OCI-LY7 (cell line): ENCODE results near the gene EEF2K. TPM values are rescaled to one million over a fixed set of nuclear protein-coding genes. Genes with fewer than 3 reads are reported as not detected.
A peak's percentile ranks its signal among the peaks of the same experiment; 100 is the strongest.

Source experiments
- BruUV-seq: library from RNA; stranded (reverse); fragments of 400-500 nt; replicated peaks from 2 replicates; lab custom pipeline; 2021; lab: Mats Ljungman, UMichigan
- CTCF ChIA-PET: fragments of 300-600 bp; sonication (Branson Sonifier 250); formaldehyde crosslinking; loops from one replicate; lab custom pipeline; 2022; ENCODE audit warnings: antibody characterized with exemption; ENCODE audit not compliant: unreplicated experiment; lab: Charles Lee
- POLR2A ChIA-PET: fragments of 300-600 bp; sonication (Branson Sonifier 250); formaldehyde crosslinking; loops from one replicate; lab custom pipeline; 2022; ENCODE audit warnings: antibody characterized with exemption; lab: Charles Lee
- DNase-seq: peaks from one replicate; pipeline ENCODE4 v3.0.0-alpha.2; 2015; ENCODE audit warnings: low spot score
- H2AFZ ChIP-seq: fragments of 200-600 bp; sonication (generic), shearing (Covaris generic); 2 replicates; pipeline ENCODE4 v1.6.1; 2014; ENCODE audit warnings: mild to moderate bottlenecking, antibody characterized with exemption, low read length, moderate library complexity
- H3K27ac ChIP-seq: fragments of 200-600 bp; sonication (generic); 2 replicates; pipeline ENCODE4 v1.5.1; 2014; ENCODE audit warnings: mixed run types, low read depth, mild to moderate bottlenecking, moderate library complexity, low read length, inconsistent platforms; ENCODE audit not compliant: poor library complexity, severe bottlenecking
- H3K36me3 ChIP-seq: fragments of 200-600 bp; sonication (generic); 2 replicates; pipeline ENCODE4 v1.6.1; 2014; ENCODE audit warnings: mild to moderate bottlenecking, antibody characterized with exemption, low read length, moderate library complexity, mixed read lengths; ENCODE audit not compliant: insufficient read depth
- H3K4me1 ChIP-seq: fragments of 200-600 bp; sonication (generic); 2 replicates; pipeline ENCODE4 v1.5.1; 2014; ENCODE audit warnings: mild to moderate bottlenecking, low read length; ENCODE audit not compliant: insufficient read depth, poor library complexity, severe bottlenecking
- H3K4me2 ChIP-seq: fragments of 200-600 bp; sonication (generic); 2 replicates; pipeline ENCODE4 v1.6.1; 2014; ENCODE audit warnings: mild to moderate bottlenecking, low read length
- H3K4me3 ChIP-seq: fragments of 200-600 bp; sonication (generic); 2 replicates; pipeline ENCODE4 v1.5.1; 2014; ENCODE audit warnings: mild to moderate bottlenecking, low read depth, low read length; ENCODE audit not compliant: poor library complexity, severe bottlenecking
- H3K79me2 ChIP-seq: fragments of 200-600 bp; sonication (generic); 2 replicates; pipeline ENCODE4 v1.6.1; 2016; ENCODE audit warnings: low read depth, mild to moderate bottlenecking, low read length, moderate library complexity, mixed read lengths; ENCODE audit not compliant: insufficient read depth
- H3K9me2 ChIP-seq: fragments of 200-600 bp; sonication (generic); 2 replicates; pipeline ENCODE4 v1.6.1; 2016; ENCODE audit warnings: mild to moderate bottlenecking, low read length, mixed read lengths; ENCODE audit not compliant: insufficient read depth
- H3K9me3 ChIP-seq: fragments of 200-600 bp; sonication (generic); 2 replicates; pipeline ENCODE4 v1.6.1; 2014; ENCODE audit warnings: mild to moderate bottlenecking, mixed run types, low read length, mixed read lengths
- H4K20me1 ChIP-seq: fragments of 200-600 bp; sonication (generic); 2 replicates; pipeline ENCODE4 v1.6.1; 2014; ENCODE audit warnings: mild to moderate bottlenecking, antibody characterized with exemption, low read length, moderate library complexity, mixed read lengths; ENCODE audit not compliant: insufficient read depth
- EZH2phosphoT487 ChIP-seq: fragments of 200-600 bp; sonication (generic); IDR thresholded peaks from 2 replicates; pipeline ENCODE4 v1.6.1; 2018; ENCODE audit warnings: low read depth, borderline replicate concordance, mild to moderate bottlenecking, mixed run types, antibody characterized with exemption, low read length, moderate library complexity, mixed read lengths
- intact Hi-C: fragments of 100-400 bp; cut with micrococcal nuclease; formaldehyde crosslinking; loops from one replicate; pipeline ENCODE4 v1.10.0; 2022; ENCODE audit not compliant: unreplicated experiment
- total RNA-seq, 2 experiments: library from RNA; depleted of rRNA in 1 of 2; stranded (reverse); fragments of >200 nt in 1 of 2; shearing (Covaris generic) in 1 of 2; gene quantifications; 2 replicates each; pipeline ENCODE4 v1.2.3, GENCODE V29; 2014 to 2022
- TF ChIP-seq, protein P1 (sequence below): fragments of 200-600 bp; sonication (generic); conservative IDR thresholded peaks from 2 replicates; pipeline ENCODE4 v1.5.1; 2014; ENCODE audit warnings: mild to moderate bottlenecking, antibody characterized with exemption, low read length, moderate library complexity, mixed read lengths

EEF2K gene
- total RNA-seq, 2 experiments from 2014 or later: 23.8 to 42.3 TPM

DNA sequence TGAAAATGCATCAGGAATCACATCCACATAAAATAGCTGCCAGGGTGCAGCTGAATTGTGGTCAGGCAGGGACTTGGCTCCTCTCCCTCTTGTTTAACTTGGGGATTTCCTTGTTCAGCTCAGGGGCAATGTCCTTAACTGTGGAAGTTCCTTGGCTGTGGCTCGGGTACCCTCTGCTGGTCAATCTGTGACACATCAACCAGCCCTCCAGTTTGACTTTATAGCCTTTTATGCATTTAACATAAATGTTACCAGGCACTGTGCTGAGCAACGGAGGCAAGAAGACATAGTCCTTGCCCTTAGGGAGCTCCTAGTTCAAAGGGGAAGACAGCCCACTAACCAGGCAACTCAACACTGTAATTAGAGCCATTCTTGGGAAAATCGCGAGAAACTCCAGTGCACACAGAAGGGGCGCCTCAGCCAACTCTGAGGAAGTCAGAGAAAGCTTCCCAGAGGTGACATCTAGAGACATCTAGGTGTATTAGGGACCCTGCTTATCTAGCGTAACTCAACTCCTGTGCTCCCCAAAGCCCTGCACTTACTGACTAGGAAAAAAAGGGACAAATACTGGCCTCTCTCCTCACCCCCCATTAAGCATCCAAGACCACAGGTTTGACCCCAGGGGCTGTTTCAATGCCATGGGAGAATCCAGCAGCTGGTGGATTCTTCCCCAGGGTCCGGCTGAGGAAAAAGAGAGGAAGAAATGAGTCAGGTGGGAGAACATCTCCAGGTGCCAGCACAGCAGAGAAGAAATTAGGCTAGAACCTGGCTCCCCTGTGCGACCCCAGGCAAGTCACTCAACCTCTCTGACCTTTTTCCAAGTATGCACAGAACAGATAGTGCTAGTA lies 17.3 kb upstream of the EEF2K start:
- H3K4me2 ChIP-seq: peak overlapping the region; percentile 93
- TF ChIP-seq, protein P1, sequence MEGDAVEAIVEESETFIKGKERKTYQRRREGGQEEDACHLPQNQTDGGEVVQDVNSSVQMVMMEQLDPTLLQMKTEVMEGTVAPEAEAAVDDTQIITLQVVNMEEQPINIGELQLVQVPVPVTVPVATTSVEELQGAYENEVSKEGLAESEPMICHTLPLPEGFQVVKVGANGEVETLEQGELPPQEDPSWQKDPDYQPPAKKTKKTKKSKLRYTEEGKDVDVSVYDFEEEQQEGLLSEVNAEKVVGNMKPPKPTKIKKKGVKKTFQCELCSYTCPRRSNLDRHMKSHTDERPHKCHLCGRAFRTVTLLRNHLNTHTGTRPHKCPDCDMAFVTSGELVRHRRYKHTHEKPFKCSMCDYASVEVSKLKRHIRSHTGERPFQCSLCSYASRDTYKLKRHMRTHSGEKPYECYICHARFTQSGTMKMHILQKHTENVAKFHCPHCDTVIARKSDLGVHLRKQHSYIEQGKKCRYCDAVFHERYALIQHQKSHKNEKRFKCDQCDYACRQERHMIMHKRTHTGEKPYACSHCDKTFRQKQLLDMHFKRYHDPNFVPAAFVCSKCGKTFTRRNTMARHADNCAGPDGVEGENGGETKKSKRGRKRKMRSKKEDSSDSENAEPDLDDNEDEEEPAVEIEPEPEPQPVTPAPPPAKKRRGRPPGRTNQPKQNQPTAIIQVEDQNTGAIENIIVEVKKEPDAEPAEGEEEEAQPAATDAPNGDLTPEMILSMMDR: peak; percentile 98
- no peak for TF ChIP-seq EZH2phosphoT487
- intact Hi-C loops: loop anchor here (1.0 to 5.0 kb wide), 4 partner anchors 92 to 236 kb away; partner anchors contain the start of genes PDZD9 and UQCRC2
- H2AFZ ChIP-seq: peak overlapping the region; percentile 66
- no TSS peak for BruUV-seq
- peak; percentile 88 for DNase-seq
- H3K27ac ChIP-seq: peak overlapping the region; percentile 83
- no peaks in the 10 kb centered on the region for H3K79me2 ChIP-seq
- H3K9me3 ChIP-seq: no peaks in the 10 kb centered on the region
- peaks cover 29% of the 10 kb centered on the region for H3K4me1 ChIP-seq
- no peaks in the 10 kb centered on the region for H3K36me3 ChIP-seq
- ChIA-PET POLR2A (interaction anchor here (0.5 to 1.8 kb wide), 7 partner anchors 8 to 180 kb away, joined by 3 to 10 read pairs (median 5); partner anchors contain the start of gene EEF2K), CTCF (interaction anchor here (0.6 to 1.5 kb wide), 7 partner anchors 12 to 236 kb away, joined by 3 to 4 read pairs (median 3); no protein-coding TSS in a partner anchor)
- H3K4me3 ChIP-seq: peak overlapping the region; percentile 78
- H3K9me2 ChIP-seq: no peaks in the 10 kb centered on the region
- no peaks in the 10 kb centered on the region for H4K20me1 ChIP-seq

DNA sequence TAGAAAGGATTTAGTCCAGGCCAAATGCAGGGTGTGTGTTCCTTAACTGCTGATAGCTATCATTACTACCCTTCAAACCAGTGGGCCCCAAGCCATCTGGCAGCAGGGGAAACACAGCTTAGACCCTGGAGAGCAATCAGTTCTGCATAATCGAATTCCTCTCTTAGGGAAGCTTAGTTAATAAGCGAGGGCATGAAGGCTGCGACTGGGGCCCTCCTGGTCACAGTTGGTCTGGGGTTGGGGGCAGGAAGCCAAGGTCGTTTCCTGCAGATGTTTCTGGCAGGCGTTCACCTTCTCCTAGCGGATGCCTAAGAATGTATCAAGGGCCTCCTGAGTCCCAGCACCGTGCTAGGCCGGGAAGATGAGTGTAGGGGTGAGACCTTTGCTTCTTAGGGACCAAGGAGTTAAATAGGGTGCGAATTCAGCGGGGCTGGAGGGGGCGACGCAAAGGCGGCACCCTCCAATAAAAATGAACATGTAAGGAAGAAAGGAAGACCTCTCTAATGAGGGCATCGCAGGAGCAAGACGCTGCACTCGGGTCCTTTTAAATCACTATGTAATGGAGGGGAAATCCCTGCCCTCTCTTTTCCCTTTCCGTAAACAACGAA lies 16.5 kb upstream of the EEF2K start:
- peak; percentile 79 for DNase-seq
- Histone ChIP-seq H2AFZ (peak overlapping the region; percentile 66), H4K20me1 (no peaks in the 10 kb centered on the region), H3K4me1 (peaks cover 29% of the 10 kb centered on the region), H3K4me3 (peak overlapping the region; percentile 78), H3K9me3 (no peaks in the 10 kb centered on the region), H3K79me2 (no peaks in the 10 kb centered on the region), H3K9me2 (no peaks in the 10 kb centered on the region), H3K27ac (peak overlapping the region; percentile 83), H3K36me3 (no peaks in the 10 kb centered on the region), H3K4me2 (peak overlapping the region; percentile 93)
- TF ChIP-seq EZH2phosphoT487: no peak
- TF ChIP-seq, protein P1: no peak
- ChIA-PET POLR2A (interaction anchor here (0.6 to 1.8 kb wide), 5 partner anchors 9 to 112 kb away, joined by 3 to 6 read pairs (median 5); partner anchors contain the start of gene EEF2K), CTCF (interaction anchor here (1.0 to 1.5 kb wide), 2 partner anchors 15 to 112 kb away, joined by 3 to 4 read pairs; no protein-coding TSS in a partner anchor)
- BruUV-seq: no TSS peak
- intact Hi-C loops: loop anchor here (1.0 to 5.0 kb wide), 4 partner anchors 92 to 237 kb away; partner anchors contain the start of genes CDR2 and UQCRC2
